Measurements from ENCODE around the gene ZGPAT.

The ZGPAT gene

DNA sequence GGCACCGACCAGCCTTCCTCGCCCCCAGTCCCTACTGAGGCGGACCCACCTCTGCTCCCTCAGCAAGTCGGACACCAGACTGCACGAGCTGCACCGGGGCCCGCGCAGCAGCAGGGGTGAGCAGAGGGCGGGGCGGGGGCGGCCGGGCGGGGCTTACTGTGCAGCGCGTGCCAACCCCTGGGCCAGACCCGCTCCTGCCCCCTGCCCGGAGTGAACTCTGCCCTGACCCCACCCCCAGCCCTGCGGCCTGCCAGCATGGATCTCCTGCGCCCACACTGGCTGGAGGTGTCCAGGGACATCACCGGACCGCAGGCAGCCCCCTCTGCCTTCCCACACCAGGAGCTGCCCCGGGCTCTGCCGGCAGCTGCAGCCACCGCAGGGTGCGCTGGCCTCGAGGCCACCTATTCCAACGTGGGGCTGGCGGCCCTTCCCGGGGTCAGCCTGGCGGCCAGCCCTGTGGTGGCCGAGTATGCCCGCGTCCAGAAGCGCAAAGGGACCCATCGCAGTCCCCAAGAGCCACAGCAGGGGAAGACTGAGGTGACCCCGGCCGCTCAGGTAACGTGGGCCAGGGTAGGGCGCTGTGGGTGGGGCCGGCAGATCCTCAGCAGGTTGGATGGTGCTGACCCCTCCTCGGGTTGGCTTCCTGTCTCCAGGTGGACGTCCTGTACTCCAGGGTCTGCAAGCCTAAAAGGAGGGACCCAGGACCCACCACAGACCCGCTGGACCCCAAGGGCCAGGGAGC is 30.3 kb downstream of the ZGPAT start:
- H3K36me3 ChIP-seq (ENCODE audit: insufficient read depth, low read length), result peaks cover 4% of the 10 kb centered on the region; the same call in 1 of the 2 replicates
- H3K4me3 ChIP-seq (ENCODE audit: low read depth, low read length), result no peak overlapping the region
- H3K4me1 ChIP-seq (ENCODE audit: control insufficient read depth, insufficient read depth, low read length, unreplicated experiment), result peaks cover 9% of the 10 kb centered on the region
- H3K79me2 ChIP-seq (ENCODE audit: control insufficient read depth, insufficient read depth, low read length, unreplicated experiment), result peaks cover 9% of the 10 kb centered on the region
- no peak overlapping the region for H2AFZ ChIP-seq (ENCODE audit: low read length, unreplicated experiment)
- no peak overlapping the region for H3K27ac ChIP-seq (ENCODE audit: low read depth, low read length)
- H3K27me3 ChIP-seq (ENCODE audit: insufficient read depth, low read length), result no peaks in the 10 kb centered on the region

- peaks cover 4% of the 10 kb centered on the region; the same call in 1 of the 2 replicates for H3K36me3 ChIP-seq (ENCODE audit: insufficient read depth, low read length)
- H2AFZ ChIP-seq (ENCODE audit: low read length, unreplicated experiment), result no peak overlapping the region
- H3K27ac ChIP-seq (ENCODE audit: low read depth, low read length), result no peak overlapping the region
- H3K4me3 ChIP-seq (ENCODE audit: low read depth, low read length), result no peak overlapping the region
- H3K27me3 ChIP-seq (ENCODE audit: insufficient read depth, low read length), result no peaks in the 10 kb centered on the region
- H3K79me2 ChIP-seq (ENCODE audit: control insufficient read depth, insufficient read depth, low read length, unreplicated experiment), result peaks cover 9% of the 10 kb centered on the region
- peaks cover 9% of the 10 kb centered on the region for H3K4me1 ChIP-seq (ENCODE audit: control insufficient read depth, insufficient read depth, low read length, unreplicated experiment)
Measured at GRCh38 chr20:63738687-63739129, 30.9 kb downstream of the ZGPAT start.

GRCh38 chr20:63739130-63740069 is 31.6 kb downstream of the ZGPAT start, which contains the start of gene SLC2A4RG:
TSS of gene SLC2A4RG (plus strand) at chr20:63739776. CDS start at chr20:63739913, 137 bp downstream.
- H3K27ac ChIP-seq (ENCODE audit: low read depth, low read length), result peak within 1 kb of the TSS; percentile 71
- H3K79me2 ChIP-seq (ENCODE audit: control insufficient read depth, insufficient read depth, low read length, unreplicated experiment), result peaks cover 9% of the 10 kb centered on the region
- H3K27me3 ChIP-seq (ENCODE audit: insufficient read depth, low read length), result no peaks in the 10 kb centered on the region
- H2AFZ ChIP-seq (ENCODE audit: low read length, unreplicated experiment), result no peak within 1 kb of the TSS
- peak within 1 kb of the TSS; percentile 86 for H3K4me3 ChIP-seq (ENCODE audit: low read depth, low read length)
- peaks cover 4% of the 10 kb centered on the region; the same call in 1 of the 2 replicates for H3K36me3 ChIP-seq (ENCODE audit: insufficient read depth, low read length)
- peaks cover 9% of the 10 kb centered on the region for H3K4me1 ChIP-seq (ENCODE audit: control insufficient read depth, insufficient read depth, low read length, unreplicated experiment)

GRCh38 chr20:63740070-63740626 is 32.3 kb downstream of the ZGPAT start:
- Histone ChIP-seq H3K4me3 (ENCODE audit: low read depth, low read length) (peak overlapping the region; percentile 86), H3K27ac (ENCODE audit: low read depth, low read length) (peak overlapping the region; percentile 71), H3K36me3 (ENCODE audit: insufficient read depth, low read length) (peaks cover 4% of the 10 kb centered on the region; the same call in 1 of the 2 replicates), H3K79me2 (ENCODE audit: control insufficient read depth, insufficient read depth, low read length, unreplicated experiment) (peaks cover 9% of the 10 kb centered on the region), H3K27me3 (ENCODE audit: insufficient read depth, low read length) (no peaks in the 10 kb centered on the region), H3K4me1 (ENCODE audit: control insufficient read depth, insufficient read depth, low read length, unreplicated experiment) (peaks cover 9% of the 10 kb centered on the region), H2AFZ (ENCODE audit: low read length, unreplicated experiment) (no peak overlapping the region)

DNA sequence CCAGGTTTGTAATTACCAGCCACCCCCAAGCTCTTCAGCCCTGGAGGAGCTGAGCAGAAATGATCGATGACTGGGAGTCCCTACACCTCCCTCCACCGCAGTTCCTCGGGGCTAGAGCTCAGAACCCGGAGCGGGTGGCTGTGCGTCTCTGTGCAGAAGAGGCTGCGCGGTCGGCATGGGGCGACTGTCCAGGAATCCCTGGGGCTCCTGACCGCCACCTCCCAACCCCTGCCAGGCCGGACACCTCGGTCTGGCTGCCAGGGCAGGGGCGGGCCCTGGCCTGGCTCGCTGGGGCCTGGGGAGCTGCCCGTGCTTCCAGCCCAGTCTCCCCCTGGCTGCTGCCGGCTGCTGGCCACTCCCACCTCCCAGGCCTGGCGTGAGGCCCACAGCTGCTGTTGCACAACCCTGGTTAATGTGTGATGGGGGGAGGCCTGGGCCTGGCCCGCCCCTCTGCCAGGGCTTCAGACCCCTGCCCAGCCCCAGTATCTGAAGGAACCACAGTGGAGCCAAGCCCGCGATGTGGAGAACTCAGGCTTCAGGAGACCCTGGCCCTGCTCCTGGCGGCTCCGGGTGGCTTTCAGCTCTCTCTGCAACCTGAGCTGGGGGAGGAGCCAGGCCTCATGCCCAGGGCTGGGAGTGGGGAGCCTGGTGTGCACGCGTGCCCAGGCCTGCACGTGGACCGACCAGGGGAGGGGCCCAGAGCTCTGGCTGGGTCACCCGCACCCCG is 33.0 kb downstream of the ZGPAT start:
- Histone ChIP-seq H3K4me1 (ENCODE audit: control insufficient read depth, insufficient read depth, low read length, unreplicated experiment) (peaks cover 9% of the 10 kb centered on the region), H2AFZ (ENCODE audit: low read length, unreplicated experiment) (no peak overlapping the region)

DNA sequence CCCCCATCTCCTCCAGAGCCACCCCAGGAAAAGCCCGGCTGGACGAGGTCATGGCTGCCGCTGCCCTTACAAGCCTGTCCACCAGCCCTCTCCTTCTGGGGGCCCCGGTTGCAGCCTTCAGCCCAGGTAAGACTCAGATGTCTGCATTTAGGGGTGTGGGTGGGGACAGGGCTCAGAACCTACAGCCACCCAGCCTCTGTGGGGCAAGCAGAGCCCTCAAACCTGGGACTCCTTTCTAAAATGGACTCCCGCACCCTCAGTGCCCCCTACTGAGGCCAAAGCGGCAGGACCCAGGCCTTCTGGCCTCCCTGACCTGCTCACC is 33.5 kb downstream of the ZGPAT start:
- Histone ChIP-seq H2AFZ (ENCODE audit: low read length, unreplicated experiment) (no peak overlapping the region), H3K4me3 (ENCODE audit: low read depth, low read length) (peak overlapping the region; percentile 86), H3K27ac (ENCODE audit: low read depth, low read length) (no peak overlapping the region), H3K36me3 (ENCODE audit: insufficient read depth, low read length) (peaks cover 4% of the 10 kb centered on the region; the same call in 1 of the 2 replicates), H3K4me1 (ENCODE audit: control insufficient read depth, insufficient read depth, low read length, unreplicated experiment) (peaks cover 9% of the 10 kb centered on the region), H3K27me3 (ENCODE audit: insufficient read depth, low read length) (no peaks in the 10 kb centered on the region), H3K79me2 (ENCODE audit: control insufficient read depth, insufficient read depth, low read length, unreplicated experiment) (peaks cover 9% of the 10 kb centered on the region)

More for the DNA sequence above, 33.0 kb downstream of the ZGPAT start:
- peak overlapping the region; percentile 71 for H3K27ac ChIP-seq (ENCODE audit: low read depth, low read length)
- H3K79me2 ChIP-seq (ENCODE audit: control insufficient read depth, insufficient read depth, low read length, unreplicated experiment), result peaks cover 9% of the 10 kb centered on the region
- H3K36me3 ChIP-seq (ENCODE audit: insufficient read depth, low read length), result peaks cover 4% of the 10 kb centered on the region; the same call in 1 of the 2 replicates
- H3K4me3 ChIP-seq (ENCODE audit: low read depth, low read length), result peak overlapping the region; percentile 86
- H3K27me3 ChIP-seq (ENCODE audit: insufficient read depth, low read length), result no peaks in the 10 kb centered on the region

DNA sequence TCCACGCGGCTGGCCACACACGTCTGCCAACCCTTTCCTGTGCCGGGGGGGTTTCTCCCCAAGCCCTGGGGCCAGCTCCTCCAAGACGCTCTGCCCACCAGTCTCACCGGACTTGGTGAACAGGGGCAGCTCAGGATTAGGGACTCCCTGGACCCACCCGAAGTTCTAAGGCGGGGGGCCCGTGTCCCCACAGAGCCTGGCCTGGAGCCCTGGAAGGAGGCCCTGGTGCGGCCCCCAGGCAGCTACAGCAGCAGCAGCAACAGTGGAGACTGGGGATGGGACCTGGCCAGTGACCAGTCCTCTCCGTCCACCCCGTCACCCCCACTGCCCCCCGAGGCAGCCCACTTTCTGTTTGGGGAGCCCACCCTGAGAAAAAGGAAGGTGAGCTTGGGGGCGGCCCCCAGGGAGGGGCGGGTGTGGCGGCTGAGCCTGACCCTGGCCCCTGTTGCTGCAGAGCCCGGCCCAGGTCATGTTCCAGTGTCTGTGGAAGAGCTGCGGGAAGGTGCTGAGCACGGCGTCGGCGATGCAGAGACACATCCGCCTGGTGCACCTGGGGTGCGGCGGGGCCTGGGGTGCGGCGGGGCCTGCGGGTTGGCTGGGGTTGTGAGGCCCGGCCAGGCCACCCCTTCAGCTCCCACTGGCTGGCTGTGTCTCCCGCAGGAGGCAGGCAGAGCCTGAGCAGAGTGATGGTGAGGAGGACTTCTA is 34.0 kb downstream of the ZGPAT start:
- Histone ChIP-seq H2AFZ (ENCODE audit: low read length, unreplicated experiment) (no peak overlapping the region), H3K4me1 (ENCODE audit: control insufficient read depth, insufficient read depth, low read length, unreplicated experiment) (peaks cover 9% of the 10 kb centered on the region), H3K4me3 (ENCODE audit: low read depth, low read length) (peak overlapping the region; percentile 86), H3K27me3 (ENCODE audit: insufficient read depth, low read length) (no peaks in the 10 kb centered on the region), H3K79me2 (ENCODE audit: control insufficient read depth, insufficient read depth, low read length, unreplicated experiment) (peaks cover 9% of the 10 kb centered on the region), H3K27ac (ENCODE audit: low read depth, low read length) (no peak overlapping the region), H3K36me3 (ENCODE audit: insufficient read depth, low read length) (peaks cover 4% of the 10 kb centered on the region; the same call in 1 of the 2 replicates)

- Histone ChIP-seq H3K36me3 (ENCODE audit: insufficient read depth, low read length) (peaks cover 4% of the 10 kb centered on the region; the same call in 1 of the 2 replicates), H3K79me2 (ENCODE audit: control insufficient read depth, insufficient read depth, low read length, unreplicated experiment) (peaks cover 9% of the 10 kb centered on the region), H3K27ac (ENCODE audit: low read depth, low read length) (no peak overlapping the region), H3K4me1 (ENCODE audit: control insufficient read depth, insufficient read depth, low read length, unreplicated experiment) (peaks cover 9% of the 10 kb centered on the region), H3K4me3 (ENCODE audit: low read depth, low read length) (no peak overlapping the region), H3K27me3 (ENCODE audit: insufficient read depth, low read length) (no peaks in the 10 kb centered on the region), H2AFZ (ENCODE audit: low read length, unreplicated experiment) (no peak overlapping the region)
Measured at GRCh38 chr20:63742381-63743024, 34.7 kb downstream of the ZGPAT start.

DNA sequence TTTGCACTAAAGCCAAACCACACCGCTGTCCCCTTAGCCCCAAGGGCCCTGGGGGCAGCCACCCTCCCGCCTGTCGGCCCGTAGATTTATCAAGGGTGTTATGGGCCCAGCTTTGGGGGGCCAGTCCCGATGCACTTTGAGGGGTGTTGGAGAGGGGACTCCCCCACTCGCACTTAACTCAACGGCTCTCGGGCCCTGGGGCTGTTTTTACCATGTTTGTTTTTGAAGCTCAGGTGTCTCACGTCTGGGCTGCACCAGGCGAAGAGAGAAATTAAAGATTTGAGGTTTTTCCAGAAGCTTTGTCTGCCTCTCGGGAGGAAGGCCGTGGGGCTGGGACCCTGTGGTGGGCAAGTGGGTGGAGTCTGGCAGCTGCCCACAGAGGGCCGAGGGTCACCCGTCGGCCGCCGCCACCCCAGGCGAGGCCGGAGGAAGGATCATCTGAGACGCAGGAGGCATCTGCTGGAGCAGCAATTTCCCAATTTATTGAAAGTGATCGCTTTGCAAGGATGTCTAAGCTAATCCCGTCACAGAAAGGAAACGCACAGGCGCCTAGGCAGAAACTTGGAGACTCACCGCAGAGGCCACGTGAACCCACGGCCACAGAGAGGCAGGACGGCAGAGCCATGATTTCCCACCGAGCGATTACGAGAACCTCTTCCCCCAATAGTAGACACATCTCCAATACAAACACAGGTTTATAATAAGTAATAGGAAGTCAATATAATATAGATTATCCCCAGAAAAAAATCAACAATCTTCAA is 35.6 kb downstream of the ZGPAT start:
- H3K36me3 ChIP-seq (ENCODE audit: insufficient read depth, low read length), result peaks cover 4% of the 10 kb centered on the region; the same call in 1 of the 2 replicates
- H3K27me3 ChIP-seq (ENCODE audit: insufficient read depth, low read length), result no peaks in the 10 kb centered on the region
- no peak overlapping the region for H3K4me3 ChIP-seq (ENCODE audit: low read depth, low read length)
- H3K4me1 ChIP-seq (ENCODE audit: control insufficient read depth, insufficient read depth, low read length, unreplicated experiment), result peaks cover 9% of the 10 kb centered on the region
- H3K27ac ChIP-seq (ENCODE audit: low read depth, low read length), result no peak overlapping the region
- H2AFZ ChIP-seq (ENCODE audit: low read length, unreplicated experiment), result no peak overlapping the region
- H3K79me2 ChIP-seq (ENCODE audit: control insufficient read depth, insufficient read depth, low read length, unreplicated experiment), result peaks cover 9% of the 10 kb centered on the region
